Thymus (tissue), 11 donors: ENCODE data around the gene DTNA. TPM values are rescaled to one million over a fixed set of nuclear protein-coding genes. Genes with fewer than 3 reads are reported as not detected.

Experiments
- DNase-seq, 9 donors: peaks; one replicate each; pipeline ENCODE4 v3.0.0-alpha.2; 2013; ENCODE audit warnings: low spot score in 9 of 9, low read depth in 6 of 9, missing footprints in 1 of 9
- H3K27ac ChIP-seq, 2 donors: one replicate each; pipeline ENCODE4 v1.5.1; 2013; ENCODE audit warnings: control low read depth in 1 of 2, low read depth in 1 of 2, low read length in 1 of 2, mild to moderate bottlenecking in 1 of 2, moderate library complexity in 1 of 2
- H3K27me3 ChIP-seq, 2 donors: one replicate each; pipeline ENCODE4 v1.5.1; 2013; ENCODE audit warnings: low read length in 1 of 2; ENCODE audit not compliant: control insufficient read depth in 2 of 2, insufficient read depth in 1 of 2
- H3K36me3 ChIP-seq, 2 donors: one replicate each; pipeline ENCODE4 v1.5.1; 2013; ENCODE audit warnings: low read length in 1 of 2, mild to moderate bottlenecking in 1 of 2, moderate library complexity in 1 of 2; ENCODE audit not compliant: control insufficient read depth in 2 of 2, insufficient read depth in 2 of 2
- H3K4me1 ChIP-seq, 2 donors: one replicate each; pipeline ENCODE4 v1.5.1; 2013; ENCODE audit warnings: low read length in 2 of 2; ENCODE audit not compliant: control insufficient read depth in 2 of 2, insufficient read depth in 2 of 2
- H3K4me3 ChIP-seq, 2 donors: one replicate each; pipeline ENCODE4 v1.5.1; 2013; ENCODE audit warnings: low read length in 2 of 2, control low read depth in 1 of 2, mild to moderate bottlenecking in 1 of 2
- H3K9me3 ChIP-seq, 2 donors: one replicate each; pipeline ENCODE4 v1.5.1; 2013; ENCODE audit warnings: low read length in 1 of 2, mild to moderate bottlenecking in 1 of 2; ENCODE audit not compliant: control insufficient read depth in 2 of 2, insufficient read depth in 1 of 2
- WGBS: extraction: QIAGEN DNeasy Blood & Tissue Kit; methylation state at CpG from one replicate; pipeline ENCODE4 v1.1.7; 2013; 5-methylcytosine and 5-hydroxymethylcytosine counted together
- polyA plus RNA-seq: library from polyadenylated mRNA; stranded (reverse); fragments of 200-250 nt; gene quantifications from one replicate; pipeline ENCODE4 v1.2.3, GENCODE V29; 2013
- total RNA-seq: library from RNA; stranded (reverse); fragments of 120-200 nt; gene quantifications from one replicate; pipeline ENCODE4 v1.2.4, GENCODE V29; 2013
- donor health status: healthy.

Gene DTNA
- total and polyA plus RNA-seq, 2 donors: 1.7 to 2.9 TPM

- Histone ChIP-seq H3K27me3 (no peaks in the 10 kb centered on the region), H3K9me3 (no peaks in the 10 kb centered on the region), H3K4me1 (no peaks in the 10 kb centered on the region), H3K4me3 (no peak overlapping the region), H3K27ac (no peak overlapping the region), H3K36me3 (no peaks in the 10 kb centered on the region)
- 94% methylated on average over 6 of the region's 6 CpGs for WGBS
- no peak for DNase-seq
Measured at GRCh38 chr18:34821669-34822210, 111.6 kb downstream of the DTNA start.

GRCh38 chr18:34828093-34828492 is 118.0 kb downstream of the DTNA start:
- DNase-seq: no peak
- Histone ChIP-seq H3K9me3 (no peaks in the 10 kb centered on the region), H3K36me3 (no peaks in the 10 kb centered on the region), H3K4me1 (no peaks in the 10 kb centered on the region), H3K27ac (no peak overlapping the region), H3K27me3 (no peaks in the 10 kb centered on the region), H3K4me3 (no peak overlapping the region)
- 95% methylated on average over 2 of the region's 2 CpGs for WGBS

- DNase-seq: no peak
- H3K27ac ChIP-seq: no peak overlapping the region
- no peaks in the 10 kb centered on the region for H3K27me3 ChIP-seq
- H3K4me1 ChIP-seq: no peaks in the 10 kb centered on the region
- 68% methylated on average over 2 of the region's 2 CpGs for WGBS
- no peak overlapping the region for H3K4me3 ChIP-seq
- no peaks in the 10 kb centered on the region for H3K36me3 ChIP-seq
- H3K9me3 ChIP-seq: no peaks in the 10 kb centered on the region
Measured at GRCh38 chr18:34834897-34835296, 124.8 kb downstream of the DTNA start.

GRCh38 chr18:34835466-34835865 is 125.4 kb downstream of the DTNA start:
- no peak for DNase-seq
- Histone ChIP-seq H3K27ac (no peak overlapping the region), H3K4me3 (no peak overlapping the region), H3K36me3 (no peaks in the 10 kb centered on the region), H3K4me1 (no peaks in the 10 kb centered on the region), H3K9me3 (no peaks in the 10 kb centered on the region), H3K27me3 (no peaks in the 10 kb centered on the region)
- WGBS: 96% methylated on average over 3 of the region's 3 CpGs

- 93% methylated on average over 3 of the region's 3 CpGs for WGBS
- Histone ChIP-seq H3K4me1 (no peaks in the 10 kb centered on the region), H3K27me3 (no peaks in the 10 kb centered on the region), H3K36me3 (no peaks in the 10 kb centered on the region), H3K27ac (no peak overlapping the region), H3K9me3 (no peaks in the 10 kb centered on the region), H3K4me3 (no peak overlapping the region)
- DNase-seq: no peak
Measured at GRCh38 chr18:34837769-34838272, 127.7 kb downstream of the DTNA start.

- H3K27ac ChIP-seq: no peak overlapping the region
Measured at GRCh38 chr18:34838669-34839068, 128.6 kb downstream of the DTNA start.

GRCh38 chr18:34840256-34840826 is 130.2 kb downstream of the DTNA start:
- WGBS: 95% methylated on average over 2 of the region's 2 CpGs
- no peaks in the 10 kb centered on the region for H3K36me3 ChIP-seq
- H3K27me3 ChIP-seq: no peaks in the 10 kb centered on the region
- DNase-seq: no peak
- H3K4me1 ChIP-seq: no peaks in the 10 kb centered on the region
- H3K9me3 ChIP-seq: no peaks in the 10 kb centered on the region
- no peak overlapping the region for H3K4me3 ChIP-seq
- no peak overlapping the region for H3K27ac ChIP-seq

More at GRCh38 chr18:34838669-34839068, 128.6 kb downstream of the DTNA start:
- H3K36me3 ChIP-seq: no peaks in the 10 kb centered on the region
- no peaks in the 10 kb centered on the region for H3K27me3 ChIP-seq
- no peaks in the 10 kb centered on the region for H3K4me1 ChIP-seq
- no peak for DNase-seq
- 95% methylated on average over 5 of the region's 5 CpGs for WGBS
- H3K9me3 ChIP-seq: no peaks in the 10 kb centered on the region
- H3K4me3 ChIP-seq: no peak overlapping the region

GRCh38 chr18:34841891-34842290 is 131.8 kb downstream of the DTNA start:
- H3K36me3 ChIP-seq: no peaks in the 10 kb centered on the region
- H3K9me3 ChIP-seq: no peaks in the 10 kb centered on the region
- no peaks in the 10 kb centered on the region for H3K4me1 ChIP-seq
- no peak overlapping the region for H3K4me3 ChIP-seq
- no peak overlapping the region for H3K27ac ChIP-seq
- H3K27me3 ChIP-seq: no peaks in the 10 kb centered on the region
- DNase-seq: no peak

GRCh38 chr18:34844072-34844471 is 134.0 kb downstream of the DTNA start:
- H3K27ac ChIP-seq: no peak overlapping the region
- no peaks in the 10 kb centered on the region for H3K27me3 ChIP-seq
- H3K36me3 ChIP-seq: no peaks in the 10 kb centered on the region
- no peak overlapping the region for H3K4me3 ChIP-seq
- no peaks in the 10 kb centered on the region for H3K9me3 ChIP-seq
- DNase-seq: no peak
- no peaks in the 10 kb centered on the region for H3K4me1 ChIP-seq
- WGBS: 97% methylated on average over 1 of the region's 1 CpG
